Measurements from ENCODE around the gene ACACA. TPM values are rescaled to one million over a fixed set of nuclear protein-coding genes. Genes with fewer than 3 reads are reported as not detected.

Gene ACACA
- total RNA-seq: 26.8 and 31.1 TPM in 2 replicates

GRCh38 chr17:37406635-37407461 is at the start of gene ACACA, which contains the start of gene TADA2A:
Gene ACACA (minus strand): TSS chr17:37406836. CDS start chr17:37406299, 537 bp downstream.
Gene TADA2A (plus strand): TSS chr17:37406886. CDS start chr17:37411366, 4,480 bp downstream.

GRCh38 chr17:37375706-37376105 is 30.9 kb downstream of the ACACA start, which contains the start of gene C17orf78:
Gene C17orf78 (plus strand): TSS chr17:37375985. CDS start chr17:37376093, 108 bp downstream.

Other genes with a start within 250 kb of the ACACA start
- gene C17orf78, start 30.9 kb downstream of the ACACA start, total RNA-seq: not detected in 2 replicates
- 20.9 and 21.7 TPM in 2 replicates for gene TADA2A, start 50 bp upstream of the ACACA start, total RNA-seq
- gene DUSP14, start 83.1 kb upstream of the ACACA start, total RNA-seq: 51.3 and 55.8 TPM in 2 replicates
- gene SYNRG, start 202.6 kb upstream of the ACACA start, total RNA-seq: 10.1 and 12.1 TPM in 2 replicates
- 16.3 and 25.9 TPM in 2 replicates for gene DDX52, start 236.6 kb upstream of the ACACA start, total RNA-seq

Measured in regular cardiac myocyte (primary cell).